NCI-H2196 treated with DMSO at 0.1 percent for 48 hours (cell line): ENCODE results near the gene ZNF143.

Experiments
- DNase-seq: peaks from one replicate; lab custom pipeline; 2025; ENCODE audit not compliant: unreplicated experiment; lab: John Stamatoyannopoulos, UW

ZNF143 gene

GRCh38 chr11:9573775-9574621, 113.2 kb downstream of the ZNF143 start:
- no peak for DNase-seq

DNA sequence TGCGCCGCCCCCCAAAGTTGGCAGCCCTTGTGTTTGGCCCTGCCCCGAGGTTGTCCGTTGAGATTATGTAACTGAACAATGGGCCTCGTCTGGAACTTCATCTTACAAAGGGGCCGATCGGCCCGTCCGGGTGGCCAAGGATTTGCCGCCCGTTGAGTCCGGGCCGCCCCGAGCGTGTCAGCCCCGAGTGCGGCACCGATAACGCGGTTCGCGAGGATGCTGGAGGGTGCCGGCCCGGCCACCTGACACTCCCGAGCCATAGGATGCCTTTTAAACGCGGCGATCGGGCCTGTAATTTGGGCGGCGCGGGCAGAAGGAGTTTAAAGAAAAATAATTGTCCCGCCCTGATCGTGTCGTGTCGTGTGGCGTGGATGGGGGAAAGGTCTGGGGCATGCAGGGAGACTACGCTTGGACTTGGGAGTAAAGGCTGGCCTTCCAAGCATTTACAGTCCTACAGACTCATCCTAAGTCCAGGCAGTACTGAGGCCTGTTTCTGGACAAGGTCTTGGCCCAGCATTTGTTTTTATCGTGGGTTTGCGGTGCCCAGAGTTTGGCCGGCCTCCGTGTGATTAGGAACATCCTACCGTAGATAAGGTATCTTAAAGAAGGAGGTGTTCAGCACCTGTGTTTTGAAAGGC, 113.9 kb downstream of the ZNF143 start:
- no peak for DNase-seq

DNA sequence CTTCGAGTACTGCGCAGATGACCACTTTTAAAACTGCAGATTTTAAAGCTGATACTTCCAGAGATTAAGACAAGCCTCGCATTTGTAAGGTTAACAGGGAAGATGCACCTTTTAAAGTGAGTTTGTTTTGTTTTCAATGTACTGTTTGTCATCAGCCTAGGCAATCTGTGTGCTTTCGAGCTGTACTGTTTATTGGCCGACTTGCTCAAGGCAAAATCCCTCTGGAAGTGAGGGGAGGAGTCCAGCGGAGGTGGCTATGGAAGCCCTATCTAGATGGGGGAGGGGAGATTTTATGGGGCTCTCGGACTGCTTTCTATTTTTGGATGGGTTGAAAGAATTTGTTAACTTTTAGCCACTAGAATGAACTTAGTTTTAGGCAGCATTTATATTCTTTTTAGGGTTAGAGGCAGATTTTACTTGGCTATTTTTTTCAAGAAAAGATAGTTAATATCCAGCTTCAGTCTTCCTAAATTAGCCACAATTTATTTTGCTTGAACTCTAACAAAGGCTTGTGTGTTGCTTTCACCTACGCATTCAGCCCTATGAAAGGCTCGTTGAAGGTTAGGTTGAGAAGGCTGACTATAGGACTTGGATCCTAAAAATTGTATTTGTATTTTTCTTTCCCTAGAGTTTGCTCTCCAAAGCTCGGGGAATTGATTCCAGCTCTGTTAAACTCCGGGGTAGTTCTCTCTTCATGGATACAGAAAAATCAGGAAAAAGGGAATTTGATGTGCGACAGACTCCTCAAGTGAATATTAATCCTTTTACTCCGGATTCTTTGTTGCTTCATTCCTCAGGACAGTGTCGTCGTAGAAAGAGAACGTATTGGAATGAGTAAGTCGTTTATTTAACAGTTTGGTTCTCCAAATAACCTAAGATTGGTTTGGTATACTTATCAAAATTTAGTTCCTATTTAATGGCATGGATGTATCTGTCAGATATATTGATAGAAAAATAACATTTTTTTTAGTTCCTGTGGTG, 114.7 kb downstream of the ZNF143 start:
- DNase-seq, result peak; percentile 26

DNA sequence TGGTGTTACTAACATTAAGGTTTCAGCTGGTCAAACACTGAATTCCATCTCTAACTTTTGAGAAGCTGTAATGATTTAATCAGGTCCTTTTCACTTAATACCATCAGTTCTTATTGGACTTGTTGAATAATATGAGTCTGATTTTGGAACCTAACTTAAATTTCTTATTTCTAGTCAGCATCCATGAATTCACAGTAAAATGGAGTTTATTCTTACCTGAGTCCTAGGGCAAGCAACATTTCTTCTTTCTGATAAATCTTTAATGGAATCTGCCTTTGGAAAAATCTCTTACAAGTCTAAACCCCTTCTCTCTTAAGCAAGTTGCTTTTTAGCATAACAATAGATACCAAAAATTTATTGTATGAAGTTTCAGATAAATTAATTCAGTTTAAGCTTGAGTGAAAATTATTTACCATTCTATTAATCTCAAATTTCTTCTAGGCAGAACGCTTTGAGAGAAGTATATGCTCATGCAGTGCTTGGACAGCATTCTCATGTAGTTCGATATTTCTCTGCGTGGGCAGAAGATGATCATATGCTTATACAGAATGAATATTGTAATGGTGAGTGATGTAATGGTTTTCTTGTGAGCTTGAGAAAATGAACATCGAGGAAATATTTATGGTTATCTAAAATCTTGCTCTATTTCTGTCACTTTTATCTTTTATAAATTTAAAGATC, 116.0 kb downstream of the ZNF143 start:
- DNase-seq, result no peak

DNA sequence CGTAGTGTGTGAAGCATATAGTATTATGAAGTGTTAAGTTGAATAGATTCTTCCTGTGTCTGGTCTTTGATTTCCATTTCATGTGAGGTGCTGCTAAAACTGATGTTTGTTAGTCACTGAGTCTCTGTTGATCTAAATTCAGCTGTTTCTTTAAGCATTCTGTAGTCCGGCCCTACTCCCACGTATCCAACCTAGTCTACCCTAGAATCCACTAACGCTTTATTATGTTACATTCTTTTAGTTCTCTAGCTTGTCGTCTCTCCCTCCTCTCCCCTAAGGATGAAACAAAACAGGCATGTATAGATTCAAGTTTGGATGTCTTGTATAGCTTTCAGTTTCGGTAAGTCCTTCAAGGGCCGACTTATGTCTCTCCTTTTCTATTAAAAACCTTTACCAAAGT, 116.7 kb downstream of the ZNF143 start:
- DNase-seq, result no peak
